GM18520 (cell line): ENCODE measurements around the gene DPH2.
A peak's percentile ranks its signal among the peaks of the same experiment; 100 is the strongest.

Experiments
- ATAC-seq: cut with Tn5 transposase; IDR thresholded peaks from one replicate; pipeline ENCODE4 v1.9.1; 2021; ENCODE audit not compliant: unreplicated experiment

The DPH2 gene

DNA sequence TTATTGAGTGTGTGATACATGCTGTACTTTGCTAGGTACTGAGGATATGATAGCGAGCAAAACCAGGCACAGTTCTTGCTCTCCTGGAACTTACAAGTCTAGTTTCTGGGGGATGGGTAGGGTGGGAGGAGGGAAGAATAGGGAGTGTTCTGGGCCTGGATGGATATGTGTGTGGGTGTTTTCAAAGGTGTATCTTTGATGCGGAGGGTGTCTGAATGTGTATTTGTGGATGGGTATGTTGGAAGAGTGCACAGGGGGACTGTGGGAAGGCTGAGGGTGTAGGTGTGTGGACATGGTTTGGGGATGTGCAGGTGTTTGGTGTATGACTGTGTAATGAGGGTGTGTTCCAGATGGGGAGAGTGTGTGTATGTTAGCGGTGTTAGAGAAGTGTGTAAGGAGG is 4.5 kb upstream of the DPH2 start:
- no peak for ATAC-seq

DNA sequence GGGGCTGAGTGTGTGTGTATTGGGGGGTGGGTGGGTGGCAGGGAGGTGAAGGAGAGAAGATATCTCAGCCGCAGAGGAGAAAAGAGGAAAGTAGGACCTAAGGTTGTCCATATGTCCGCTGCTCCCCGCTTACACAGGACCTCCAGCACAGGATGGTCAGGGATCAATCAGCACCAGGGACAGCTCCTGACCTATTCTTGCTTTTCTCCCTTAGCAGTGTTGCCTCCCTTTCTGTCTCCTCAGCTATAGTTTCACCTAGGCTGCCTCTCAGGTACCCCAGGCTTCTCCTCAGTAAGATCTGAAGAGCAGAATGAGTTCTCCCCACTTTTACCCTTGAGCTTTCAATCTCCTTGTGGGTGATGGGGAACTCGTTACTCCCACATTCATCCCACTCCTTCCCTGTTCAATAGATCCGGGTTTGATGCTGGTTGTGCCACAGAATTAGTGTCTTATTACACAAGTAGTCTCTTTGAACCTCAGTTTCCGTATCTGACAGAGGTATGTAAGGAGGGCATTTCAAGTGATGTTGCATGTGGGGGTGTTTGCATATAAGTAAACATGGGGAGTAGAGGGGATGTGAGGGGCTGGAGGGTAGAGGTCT is 1.4 kb upstream of the DPH2 start:
- no peak for ATAC-seq

GRCh38 chr1:43969416-43969745 is 429 bp upstream of the DPH2 start:
- ATAC-seq: no peak

DNA sequence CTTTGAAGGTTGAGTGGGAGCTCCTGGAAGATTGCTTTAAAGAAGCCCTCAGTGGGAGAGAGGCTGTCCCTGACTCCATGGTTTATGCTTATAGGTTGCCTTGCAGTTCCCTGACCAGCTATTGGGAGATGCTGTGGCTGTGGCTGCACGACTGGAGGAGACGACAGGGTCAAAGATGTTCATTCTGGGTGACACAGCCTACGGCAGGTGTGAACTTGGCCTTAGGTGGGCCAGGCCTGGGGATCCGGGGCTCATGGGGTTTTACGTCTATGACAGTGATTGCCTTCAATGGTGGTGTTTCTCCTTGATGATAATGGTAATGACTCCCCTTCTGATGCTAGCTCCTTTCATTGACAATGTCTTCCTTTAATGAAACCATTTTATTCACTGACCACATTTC is 692 bp downstream of the DPH2 start:
- ATAC-seq: no peak

DNA sequence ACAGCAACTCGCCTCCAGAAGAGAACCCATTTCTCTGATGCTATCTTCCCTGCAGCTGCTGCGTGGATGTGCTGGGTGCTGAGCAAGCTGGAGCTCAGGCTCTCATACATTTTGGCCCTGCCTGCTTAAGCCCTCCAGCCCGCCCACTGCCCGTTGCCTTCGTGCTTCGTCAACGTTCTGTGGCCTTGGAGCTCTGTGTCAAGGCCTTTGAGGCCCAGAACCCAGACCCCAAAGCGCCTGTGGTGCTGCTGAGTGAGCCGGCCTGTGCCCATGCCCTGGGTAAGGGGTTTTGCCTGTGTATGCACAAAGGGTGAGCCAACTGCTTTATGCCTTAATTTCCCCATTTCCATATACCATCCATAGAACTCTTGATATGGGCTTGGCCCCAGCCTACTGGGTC is 1.1 kb downstream of the DPH2 start:
- no peak for ATAC-seq

DNA sequence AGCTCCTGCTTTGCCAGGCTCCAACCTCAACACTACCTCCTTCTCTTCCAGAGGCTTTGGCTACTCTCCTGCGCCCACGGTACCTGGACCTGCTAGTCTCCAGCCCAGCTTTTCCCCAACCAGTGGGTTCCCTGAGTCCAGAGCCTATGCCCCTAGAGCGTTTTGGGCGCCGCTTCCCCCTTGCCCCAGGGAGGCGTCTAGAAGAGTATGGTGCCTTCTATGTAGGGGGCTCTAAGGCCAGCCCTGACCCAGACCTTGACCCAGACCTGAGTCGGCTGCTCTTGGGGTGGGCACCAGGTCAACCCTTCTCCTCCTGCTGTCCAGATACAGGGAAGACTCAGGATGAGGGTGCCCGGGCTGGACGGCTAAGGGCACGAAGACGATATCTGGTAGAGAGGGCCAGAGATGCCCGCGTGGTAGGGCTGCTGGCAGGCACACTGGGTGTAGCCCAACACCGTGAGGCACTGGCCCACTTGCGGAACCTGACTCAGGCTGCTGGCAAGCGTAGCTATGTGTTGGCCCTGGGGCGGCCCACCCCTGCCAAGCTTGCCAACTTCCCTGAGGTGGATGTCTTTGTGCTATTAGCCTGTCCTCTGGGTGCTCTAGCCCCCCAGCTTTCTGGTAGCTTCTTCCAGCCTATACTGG is 1.6 kb downstream of the DPH2 start:
- no peak for ATAC-seq

DNA sequence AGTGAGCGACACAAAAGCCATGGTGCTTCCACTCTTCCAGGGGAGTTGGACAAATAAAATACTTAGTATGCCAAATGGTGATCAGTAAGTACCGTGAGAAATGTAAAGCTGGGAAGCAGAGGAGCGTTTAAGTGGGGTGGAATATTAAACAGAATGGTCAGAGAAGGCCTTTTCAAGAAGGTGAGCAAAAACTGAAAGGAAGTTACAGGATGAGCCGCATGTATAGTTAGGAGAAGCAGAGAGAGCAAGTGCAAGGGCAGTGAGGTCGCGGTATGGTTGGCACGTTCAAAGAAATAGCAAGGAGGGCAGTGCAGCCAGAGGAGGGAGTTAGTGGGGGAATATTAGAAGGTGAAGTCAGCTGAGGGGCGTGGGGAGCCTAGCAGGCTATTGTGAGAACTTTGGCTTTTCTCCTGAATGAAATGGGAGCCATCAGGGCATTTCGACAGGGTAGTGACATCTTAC is 4.2 kb downstream of the DPH2 start:
- ATAC-seq: no peak

- peak; percentile 63 for ATAC-seq
These were observed 4.8 kb downstream of the DPH2 start, which contains the start of gene ATP6V0B for GRCh38 chr1:43974443-43975248. Gene ATP6V0B, plus strand, starts transcription at chr1:43974960. Its CDS starts 81 bp downstream, at chr1:43975041.

DNA sequence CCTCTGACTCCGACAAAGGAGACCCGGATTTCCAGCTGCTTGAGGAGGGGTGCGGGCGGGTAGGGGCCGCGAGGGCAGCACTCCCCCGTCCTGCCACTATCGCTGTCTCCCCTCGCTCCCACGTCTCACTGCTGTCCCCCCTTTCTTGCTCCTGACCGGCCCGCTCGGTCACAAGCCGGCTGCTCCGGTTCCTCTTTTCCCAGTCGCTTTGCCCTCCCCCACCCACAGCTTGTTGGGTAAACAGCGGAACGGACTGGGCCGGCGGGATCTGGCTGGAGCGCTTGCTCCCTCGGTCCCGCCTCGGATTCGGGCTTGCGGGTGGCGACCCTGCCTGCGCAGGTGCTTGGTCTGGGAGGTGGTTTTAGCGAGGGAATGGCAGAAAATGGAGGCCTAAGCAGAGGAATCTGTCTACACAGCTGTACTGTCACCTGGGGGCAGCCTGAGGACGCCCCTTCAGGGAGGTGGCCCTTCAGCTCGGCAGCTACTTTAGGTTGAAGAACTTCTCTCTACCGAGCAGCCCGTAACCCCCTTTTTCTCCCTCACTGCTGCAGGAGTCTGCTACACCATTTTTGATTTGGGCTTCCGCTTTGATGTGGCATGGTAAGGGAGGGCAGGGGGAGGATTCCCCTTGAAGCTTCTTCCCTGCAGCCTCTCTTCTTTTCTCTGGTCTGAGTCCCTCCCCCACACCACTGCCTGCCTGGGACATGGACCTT is 5.6 kb downstream of the DPH2 start:
- no peak for ATAC-seq

DNA sequence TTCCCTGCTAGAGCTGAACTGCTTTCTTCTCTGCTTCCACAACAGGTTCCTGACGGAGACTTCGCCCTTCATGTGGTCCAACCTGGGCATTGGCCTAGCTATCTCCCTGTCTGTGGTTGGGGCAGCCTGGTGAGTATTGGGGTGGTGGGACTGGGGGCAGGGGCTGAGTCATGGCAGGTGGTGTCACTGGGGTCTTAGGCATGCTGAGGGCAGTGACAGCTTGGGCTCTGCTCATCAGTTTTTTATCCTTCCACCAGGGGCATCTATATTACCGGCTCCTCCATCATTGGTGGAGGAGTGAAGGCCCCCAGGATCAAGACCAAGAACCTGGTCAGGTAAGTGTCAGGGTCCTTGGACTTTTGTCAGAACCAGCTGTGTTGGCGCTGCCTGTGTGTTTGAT is 6.2 kb downstream of the DPH2 start:
- no peak for ATAC-seq

GRCh38 chr1:43976890-43977289 is 7.1 kb downstream of the DPH2 start:
- no peak for ATAC-seq

GRCh38 chr1:43977376-43978263 is 7.8 kb downstream of the DPH2 start:
- no peak for ATAC-seq

DNA sequence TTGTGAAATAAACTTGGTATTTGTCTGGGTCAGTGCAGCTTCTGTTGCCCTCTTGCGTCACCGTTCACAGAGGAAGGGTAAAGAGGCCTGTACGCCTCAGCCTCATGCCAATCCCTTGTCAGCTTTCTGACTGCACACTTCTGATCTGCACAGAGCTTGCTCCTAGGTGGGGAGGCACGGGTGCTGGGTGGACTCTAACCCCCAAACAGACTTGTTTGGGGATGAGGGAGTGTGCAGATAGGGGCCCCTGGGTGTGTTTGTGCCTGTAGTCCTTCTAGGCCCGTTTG is 8.4 kb downstream of the DPH2 start:
- no peak for ATAC-seq

DNA sequence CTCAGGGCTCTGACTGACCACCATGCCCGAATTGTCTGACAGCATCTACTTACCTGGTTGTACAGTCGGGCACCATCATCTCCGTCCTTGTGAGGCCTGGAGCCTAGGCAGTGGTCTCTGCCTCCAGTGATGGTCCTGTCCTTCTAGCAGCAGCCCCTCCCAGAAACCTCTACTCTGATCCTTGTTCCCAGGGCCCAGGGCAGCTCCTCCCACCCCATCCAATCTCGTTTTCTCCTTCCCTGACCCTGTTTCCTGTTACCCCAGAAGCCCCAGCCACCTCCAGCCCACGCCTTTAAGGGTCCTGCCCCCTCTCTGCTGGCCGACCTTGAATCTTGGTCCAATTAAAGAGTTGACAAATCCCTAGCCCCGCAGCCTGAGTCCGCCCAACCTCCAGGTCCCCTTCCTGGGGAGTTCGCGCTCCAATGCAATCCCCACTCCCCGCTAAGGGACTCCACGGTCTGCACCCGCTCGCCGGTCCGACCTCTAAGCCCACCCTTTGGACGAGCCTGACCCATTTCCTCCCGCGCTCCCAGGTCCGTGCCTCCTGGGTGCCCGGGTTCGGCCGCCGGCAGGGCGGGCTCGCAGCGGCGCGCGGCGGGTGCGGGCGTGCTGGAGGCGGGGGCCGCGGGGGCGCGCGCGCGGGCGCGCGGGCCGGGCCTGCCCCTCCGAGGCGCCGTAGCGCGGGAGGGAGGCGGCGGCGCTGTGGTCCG is 8.9 kb downstream of the DPH2 start, which contains the start of gene B4GALT2:
Gene B4GALT2, plus strand, starts transcription at position 660 of the 710 bp plus-strand sequence. CDS start 1,951 bp downstream, outside the sequence.
- no peak for ATAC-seq

- ATAC-seq: no peak
These were observed 9.4 kb downstream of the DPH2 start for GRCh38 chr1:43979261-43979527.

- no peak for ATAC-seq
These were observed 9.9 kb downstream of the DPH2 start for GRCh38 chr1:43979528-43980254.

GRCh38 chr1:43980255-43981134 is 10.7 kb downstream of the DPH2 start:
- no peak for ATAC-seq

GRCh38 chr1:43981135-43981491 is 11.3 kb downstream of the DPH2 start:
- no peak for ATAC-seq

DNA sequence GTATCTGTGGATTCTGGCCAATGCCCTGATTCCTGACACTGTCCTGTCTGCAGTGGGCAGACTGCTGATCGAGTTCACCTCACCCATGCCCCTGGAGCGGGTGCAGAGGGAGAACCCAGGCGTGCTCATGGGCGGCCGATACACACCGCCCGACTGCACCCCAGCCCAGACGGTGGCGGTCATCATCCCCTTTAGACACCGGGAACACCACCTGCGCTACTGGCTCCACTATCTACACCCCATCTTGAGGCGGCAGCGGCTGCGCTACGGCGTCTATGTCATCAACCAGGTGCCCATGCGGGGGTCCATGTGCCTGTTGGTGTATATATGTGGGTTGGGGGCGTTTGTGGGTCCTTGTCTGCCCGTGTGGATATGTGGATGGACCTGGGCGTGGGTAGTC is 11.8 kb downstream of the DPH2 start:
- ATAC-seq: no peak
